Endothelial cell of umbilical vein (primary cell): ENCODE measurements around the gene RPAP3. TPM values are rescaled to one million over a fixed set of nuclear protein-coding genes. Genes with fewer than 3 reads are reported as not detected.

Experiments
- BruUV-seq: library from RNA; stranded (reverse); fragments of 400-500 nt; replicated peaks from 2 replicates; lab custom pipeline; 2021; lab: Mats Ljungman, UMichigan
- CTCF ChIA-PET: fragments of 300-600, 350-600 bp; sonication (Branson Sonifier 250); formaldehyde crosslinking; loops from one replicate; lab custom pipeline; 2021; ENCODE audit warnings: antibody characterized with exemption, inconsistent platforms; lab: Charles Lee
- POLR2A ChIA-PET: fragments of 300-600, 350-600 bp; sonication (Branson Sonifier 250); formaldehyde crosslinking; loops from one replicate; lab custom pipeline; 2021; ENCODE audit warnings: antibody characterized with exemption, inconsistent platforms; lab: Charles Lee
- DNase-seq: peaks from one replicate; pipeline ENCODE4 v3.0.0-alpha.2; 2011; ENCODE audit warnings: low read depth, low spot score
- FAIRE-seq: peaks from 2 replicates; lab custom pipeline; 2011; peaks lifted over from hg19 to GRCh38; lab: Jason Lieb, UNC
- H2AFZ ChIP-seq: 2 replicates; pipeline ENCODE4 v1.6.0; 2012; ENCODE audit warnings: low read depth, low read length, control low read depth, inconsistent platforms
- H3K27ac ChIP-seq: 2 replicates; pipeline ENCODE4 v1.5.1; 2011; ENCODE audit warnings: low read depth, mild to moderate bottlenecking, control low read depth, low read length, moderate library complexity; ENCODE audit not compliant: insufficient read depth
- H3K27me3 ChIP-seq, 2 experiments: 2 replicates each; pipeline versions ENCODE4 v1.6.0 to v1.6.1; 2011; ENCODE audit warnings: low read length in 2 of 2, mixed read lengths in 1 of 2; ENCODE audit not compliant: control insufficient read depth in 2 of 2, insufficient read depth in 2 of 2
- H3K36me3 ChIP-seq, 2 experiments: 2 replicates in 1 of 2; 3 replicates in 1 of 2; pipeline ENCODE4 v1.5.1; 2011; ENCODE audit warnings: low read length in 2 of 2, mild to moderate bottlenecking in 1 of 2, moderate library complexity in 1 of 2; ENCODE audit not compliant: control insufficient read depth in 2 of 2, insufficient read depth in 2 of 2; ENCODE audit errors: extremely low read depth in 1 of 2
- H3K4me1 ChIP-seq: 3 replicates; pipeline ENCODE4 v1.5.1; 2011; ENCODE audit warnings: mild to moderate bottlenecking, low read length; ENCODE audit not compliant: control insufficient read depth, insufficient read depth; ENCODE audit errors: extremely low read depth
- H3K4me2 ChIP-seq: 2 replicates; pipeline ENCODE4 v1.6.1; 2011; ENCODE audit warnings: low read length, control low read depth, mixed read lengths; ENCODE audit not compliant: insufficient read depth
- H3K4me3 ChIP-seq, 3 experiments: fragments of 200-600 bp in 1 of 3; sonication (generic), shearing (Covaris generic) in 1 of 3; replicated peaks in 1 of 3; 2 replicates each; pipeline ENCODE4 v1.5.1; 2011 to 2016; ENCODE audit warnings: control low read depth in 3 of 3, low read length in 3 of 3, mild to moderate bottlenecking in 2 of 3, inconsistent platforms in 1 of 3, low read depth in 1 of 3, moderate library complexity in 1 of 3; ENCODE audit not compliant: insufficient read depth in 1 of 3
- H3K79me2 ChIP-seq: 2 replicates; pipeline ENCODE4 v1.6.0; 2012; ENCODE audit warnings: low read length, inconsistent platforms; ENCODE audit not compliant: control insufficient read depth, insufficient read depth
- H3K9ac ChIP-seq: replicated peaks from 2 replicates; pipeline ENCODE3; 2011; ENCODE audit warnings: low read length, control low read depth; ENCODE audit not compliant: insufficient read depth; ENCODE audit errors: extremely low read depth
- H3K9me1 ChIP-seq: replicated peaks from 3 replicates; pipeline ENCODE4 v1.6.0; 2011; ENCODE audit warnings: mild to moderate bottlenecking, low read length; ENCODE audit not compliant: control insufficient read depth, insufficient read depth; ENCODE audit errors: extremely low read depth
- H3K9me3 ChIP-seq: replicated peaks from 2 replicates; pipeline ENCODE4 v1.5.1; 2012; ENCODE audit warnings: low read length, inconsistent platforms; ENCODE audit not compliant: control insufficient read depth, insufficient read depth
- H4K20me1 ChIP-seq: replicated peaks from 2 replicates; pipeline ENCODE3; 2011; ENCODE audit warnings: mild to moderate bottlenecking, low read length; ENCODE audit not compliant: control insufficient read depth, insufficient read depth; ENCODE audit errors: extremely low read depth
- EZH2 ChIP-seq: IDR thresholded peaks from 2 replicates; pipeline ENCODE4 v1.6.1; 2012; ENCODE audit warnings: borderline replicate concordance, low read depth, mild to moderate bottlenecking, moderate library complexity, low read length, inconsistent platforms; ENCODE audit not compliant: severe bottlenecking
- FOS ChIP-seq: IDR thresholded peaks from 2 replicates; pipeline ENCODE4 v1.6.1; 2011; ENCODE audit warnings: mild to moderate bottlenecking, low read length, moderate library complexity, borderline replicate concordance; ENCODE audit not compliant: insufficient read depth
- GATA2 ChIP-seq: IDR thresholded peaks from 2 replicates; pipeline ENCODE4 v1.7.0; 2011; ENCODE audit warnings: low read depth, mild to moderate bottlenecking, moderate library complexity, mixed read lengths, low read length; ENCODE audit not compliant: insufficient read length, insufficient read depth
- JUN ChIP-seq: IDR thresholded peaks from 2 replicates; pipeline ENCODE4 v1.6.1; 2011; ENCODE audit warnings: borderline replicate concordance, low read depth; ENCODE audit not compliant: insufficient read length, insufficient read depth
- MYC ChIP-seq: IDR thresholded peaks from one replicate; pipeline ENCODE4 v1.6.1; 2011; ENCODE audit warnings: mild to moderate bottlenecking, low read depth, low read length
- POLR2A ChIP-seq: IDR thresholded peaks from 2 replicates; pipeline ENCODE4 v1.6.1; 2012; ENCODE audit warnings: low read depth, mild to moderate bottlenecking, control low read depth, low read length
- POLR2AphosphoS5 ChIP-seq: IDR thresholded peaks from 2 replicates; pipeline ENCODE4 v1.6.1; 2012; ENCODE audit warnings: low read depth, mild to moderate bottlenecking, control low read depth, low read length, moderate library complexity; ENCODE audit not compliant: insufficient read depth
- dilution Hi-C: fragments of 300-500 bp; cut with MboI; formaldehyde crosslinking; loops from one replicate; pipeline ENCODE4 v1.15.0; 2019; ENCODE audit warnings: low sequenced_read_pairs; ENCODE audit not compliant: extremely low pct_ligation_motif_present
- intact Hi-C: fragments of 100-400 bp; cut with micrococcal nuclease; formaldehyde crosslinking; loops from one replicate; pipeline ENCODE4 v1.10.0; 2022
- polyA plus RNA-seq, 4 experiments: library from polyadenylated mRNA; depleted of rRNA in 3 of 4; stranded (reverse) in 3 of 4; unstranded in 1 of 4; fragments of >200 nt; gene quantifications; 2 replicates each; pipeline versions ENCODE4 v1.2.1 to v1.2.3, GENCODE V29; 2011 to 2012; ENCODE audit warnings: missing spikeins in 1 of 4
- total RNA-seq: library from RNA; stranded (reverse); gene quantifications from 2 replicates; pipeline ENCODE4 v1.2.3, GENCODE V29; 2021
- TF ChIP-seq, protein P1 (sequence below), 2 donors: IDR thresholded peaks; 1 replicate in 1 of 2; 2 replicates in 1 of 2; pipeline ENCODE4 v1.5.1; 2011; ENCODE audit warnings: low read length in 2 of 2, mild to moderate bottlenecking in 2 of 2, moderate library complexity in 2 of 2, control low read depth in 1 of 2, inconsistent platforms in 1 of 2, low read depth in 1 of 2; ENCODE audit not compliant: insufficient read depth in 1 of 2; ENCODE audit errors: extremely low read depth in 1 of 2
- TF ChIP-seq, protein P2 (sequence below): IDR thresholded peaks from 2 replicates; pipeline ENCODE4 v1.6.1; 2011; ENCODE audit not compliant: insufficient read depth, insufficient read length

RPAP3 gene
- total and polyA plus RNA-seq, 2 donors (not counting 3 experiments of a cell fraction or from before 2014, with no cell fraction given): 3.9 to 29.8 TPM

DNA sequence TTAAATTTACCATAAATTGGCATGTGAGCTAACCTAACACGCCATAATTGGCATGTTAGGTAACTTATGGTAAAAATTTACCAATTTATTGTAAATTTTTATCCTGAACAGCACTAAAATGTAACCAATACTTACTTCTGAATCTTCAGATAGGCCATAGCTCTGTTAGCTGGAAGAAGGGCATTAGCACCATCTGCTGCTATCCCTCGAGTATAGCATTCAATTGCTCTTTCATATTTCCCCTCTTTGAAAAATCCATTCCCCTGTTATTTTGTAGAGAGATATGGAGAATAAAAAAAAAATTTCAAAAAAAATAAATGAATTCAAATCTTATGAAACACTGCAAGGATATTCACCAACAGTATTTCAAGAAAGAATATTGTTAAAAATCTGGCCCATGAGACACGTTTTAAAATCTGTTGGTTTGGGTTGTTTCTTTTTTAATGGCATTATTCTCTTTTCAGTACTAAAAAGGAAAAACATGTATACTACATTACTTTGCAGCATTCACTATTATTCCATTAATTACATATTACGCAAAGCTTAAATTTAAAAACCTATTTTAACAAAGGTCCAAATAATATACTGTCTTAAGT, 19.1 kb downstream of the RPAP3 start:
- no peak for FAIRE-seq
- dilution Hi-C loops: no loop called here

GRCh38 chr12:47679785-47680184, 26.0 kb downstream of the RPAP3 start:
- no peak overlapping the region for H3K9ac ChIP-seq
- no peak overlapping the region for H3K4me2 ChIP-seq
- H3K4me3 ChIP-seq: no peak overlapping the region
- H3K9me1 ChIP-seq: no peaks in the 10 kb centered on the region
- H3K9me3 ChIP-seq: no peaks in the 10 kb centered on the region
- CTCF ChIA-PET: interaction anchor here (0.7 to 1.4 kb wide), 3 partner anchors 28 to 647 kb away, joined by 3 to 5 read pairs (median 3); no protein-coding TSS in a partner anchor
- H3K79me2 ChIP-seq: no peaks in the 10 kb centered on the region
- H3K27me3 ChIP-seq: no peaks in the 10 kb centered on the region
- intact Hi-C loops (no loop called here), dilution Hi-C loops (no loop called here)
- DNase-seq (no peak), FAIRE-seq (no peak)
- no peaks in the 10 kb centered on the region for H3K4me1 ChIP-seq
- POLR2A ChIA-PET: no interaction called here
- H4K20me1 ChIP-seq: no peaks in the 10 kb centered on the region
- no peak for TF ChIP-seq EZH2
- TF ChIP-seq POLR2A: no peak
- no peak for TF ChIP-seq FOS
- TF ChIP-seq POLR2AphosphoS5: no peak
- TF ChIP-seq MYC: no peak
- TF ChIP-seq, protein P1, sequence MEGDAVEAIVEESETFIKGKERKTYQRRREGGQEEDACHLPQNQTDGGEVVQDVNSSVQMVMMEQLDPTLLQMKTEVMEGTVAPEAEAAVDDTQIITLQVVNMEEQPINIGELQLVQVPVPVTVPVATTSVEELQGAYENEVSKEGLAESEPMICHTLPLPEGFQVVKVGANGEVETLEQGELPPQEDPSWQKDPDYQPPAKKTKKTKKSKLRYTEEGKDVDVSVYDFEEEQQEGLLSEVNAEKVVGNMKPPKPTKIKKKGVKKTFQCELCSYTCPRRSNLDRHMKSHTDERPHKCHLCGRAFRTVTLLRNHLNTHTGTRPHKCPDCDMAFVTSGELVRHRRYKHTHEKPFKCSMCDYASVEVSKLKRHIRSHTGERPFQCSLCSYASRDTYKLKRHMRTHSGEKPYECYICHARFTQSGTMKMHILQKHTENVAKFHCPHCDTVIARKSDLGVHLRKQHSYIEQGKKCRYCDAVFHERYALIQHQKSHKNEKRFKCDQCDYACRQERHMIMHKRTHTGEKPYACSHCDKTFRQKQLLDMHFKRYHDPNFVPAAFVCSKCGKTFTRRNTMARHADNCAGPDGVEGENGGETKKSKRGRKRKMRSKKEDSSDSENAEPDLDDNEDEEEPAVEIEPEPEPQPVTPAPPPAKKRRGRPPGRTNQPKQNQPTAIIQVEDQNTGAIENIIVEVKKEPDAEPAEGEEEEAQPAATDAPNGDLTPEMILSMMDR (IDR thresholded peaks at IDR 0.05; ENCODE audit: extremely low read depth in 1 of 2, insufficient read depth in 1 of 2, low read depth in 1 of 2, low read length in 2 of 2): no peak
- TF ChIP-seq, protein P2, sequence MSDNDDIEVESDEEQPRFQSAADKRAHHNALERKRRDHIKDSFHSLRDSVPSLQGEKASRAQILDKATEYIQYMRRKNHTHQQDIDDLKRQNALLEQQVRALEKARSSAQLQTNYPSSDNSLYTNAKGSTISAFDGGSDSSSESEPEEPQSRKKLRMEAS: no peak
- TF ChIP-seq JUN: no peak
- TF ChIP-seq GATA2: no peak
- H2AFZ ChIP-seq: no peak overlapping the region
- no peak overlapping the region for H3K27ac ChIP-seq
- no TSS peak for BruUV-seq
- H3K36me3 ChIP-seq: peaks cover 0 to 5% of the 10 kb centered on the region in 2 experiments

More for the DNA sequence above, 19.1 kb downstream of the RPAP3 start:
- Histone ChIP-seq H3K4me2 (no peak overlapping the region), H3K4me1 (no peaks in the 10 kb centered on the region), H3K9me3 (no peaks in the 10 kb centered on the region), H3K79me2 (no peaks in the 10 kb centered on the region), H3K9me1 (no peaks in the 10 kb centered on the region), H2AFZ (no peak overlapping the region), H3K27me3 (no peaks in the 10 kb centered on the region), H3K36me3 (peaks cover 0 to 6% of the 10 kb centered on the region in 2 experiments), H3K9ac (no peak overlapping the region), H3K27ac (no peak overlapping the region), H3K4me3 (no peak overlapping the region), H4K20me1 (no peaks in the 10 kb centered on the region)
- DNase-seq: peak; percentile 54
- ChIA-PET POLR2A (no interaction called here), CTCF (interaction anchor here (0.5 to 3.2 kb wide), 27 partner anchors 9 to 1562 kb away, joined by 3 to 54 read pairs (median 4); partner anchors contain the start of genes AMIGO2, PCED1B and RPAP3)
- intact Hi-C loops: loop anchor here (1.0 kb wide), 3 partner anchors 35 to 654 kb away; no protein-coding TSS in a partner anchor
- no TSS peak for BruUV-seq
- TF ChIP-seq, protein P1 (IDR thresholded peaks at IDR 0.05; ENCODE audit: extremely low read depth in 1 of 2, insufficient read depth in 1 of 2, low read depth in 1 of 2, low read length in 2 of 2): peak; percentile 20 to 61
- TF ChIP-seq POLR2A: no peak
